ENCODE data around the gene STUB1.

- TF ChIP-seq POLR2A (IDR thresholded peaks at IDR 0.05; ENCODE audit: low read depth, low read length) (no peak), TAF1 (IDR thresholded peaks at IDR 0.05; ENCODE audit: low read depth, low read length) (no peak), SPI1 (IDR thresholded peaks at IDR 0.05; ENCODE audit: low read depth, low read length) (no peak), POLR2AphosphoS5 (IDR thresholded peaks at IDR 0.05; ENCODE audit: low read depth, low read length) (no peak)
These were observed 18.9 kb upstream of the STUB1 start for GRCh38 chr16:661184-661821.
